Loucy (cell line): ENCODE data around the gene HLA-A.

ENCODE experiments used
- EZH2phosphoT487 ChIP-seq: fragments of 200-600 bp; IDR thresholded peaks from 2 replicates; pipeline ENCODE4 v1.6.1; 2018; ENCODE audit warnings: antibody characterized with exemption, mild to moderate bottlenecking, moderate library complexity, borderline replicate concordance
- TF ChIP-seq, protein P1 (sequence below): fragments of 200-600 bp; sonication (generic); conservative IDR thresholded peaks from 2 replicates; pipeline ENCODE4 v1.5.1; 2014; ENCODE audit warnings: mild to moderate bottlenecking, antibody characterized with exemption, low read length

GRCh38 chr6:29941471-29941870 lies 861 bp upstream of the HLA-A start:
- TF ChIP-seq, protein P1, sequence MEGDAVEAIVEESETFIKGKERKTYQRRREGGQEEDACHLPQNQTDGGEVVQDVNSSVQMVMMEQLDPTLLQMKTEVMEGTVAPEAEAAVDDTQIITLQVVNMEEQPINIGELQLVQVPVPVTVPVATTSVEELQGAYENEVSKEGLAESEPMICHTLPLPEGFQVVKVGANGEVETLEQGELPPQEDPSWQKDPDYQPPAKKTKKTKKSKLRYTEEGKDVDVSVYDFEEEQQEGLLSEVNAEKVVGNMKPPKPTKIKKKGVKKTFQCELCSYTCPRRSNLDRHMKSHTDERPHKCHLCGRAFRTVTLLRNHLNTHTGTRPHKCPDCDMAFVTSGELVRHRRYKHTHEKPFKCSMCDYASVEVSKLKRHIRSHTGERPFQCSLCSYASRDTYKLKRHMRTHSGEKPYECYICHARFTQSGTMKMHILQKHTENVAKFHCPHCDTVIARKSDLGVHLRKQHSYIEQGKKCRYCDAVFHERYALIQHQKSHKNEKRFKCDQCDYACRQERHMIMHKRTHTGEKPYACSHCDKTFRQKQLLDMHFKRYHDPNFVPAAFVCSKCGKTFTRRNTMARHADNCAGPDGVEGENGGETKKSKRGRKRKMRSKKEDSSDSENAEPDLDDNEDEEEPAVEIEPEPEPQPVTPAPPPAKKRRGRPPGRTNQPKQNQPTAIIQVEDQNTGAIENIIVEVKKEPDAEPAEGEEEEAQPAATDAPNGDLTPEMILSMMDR: no peak
- TF ChIP-seq EZH2phosphoT487: no peak
